Loucy (cell line): Measurements from ENCODE around the gene GZF1.

Experiments used
- EZH2phosphoT487 ChIP-seq: fragments of 200-600 bp; IDR thresholded peaks from 2 replicates; pipeline ENCODE4 v1.6.1; 2018; ENCODE audit warnings: antibody characterized with exemption, mild to moderate bottlenecking, moderate library complexity, borderline replicate concordance
- TF ChIP-seq, protein P1 (sequence below): fragments of 200-600 bp; sonication (generic); conservative IDR thresholded peaks from 2 replicates; pipeline ENCODE4 v1.5.1; 2014; ENCODE audit warnings: mild to moderate bottlenecking, antibody characterized with exemption, low read length

DNA sequence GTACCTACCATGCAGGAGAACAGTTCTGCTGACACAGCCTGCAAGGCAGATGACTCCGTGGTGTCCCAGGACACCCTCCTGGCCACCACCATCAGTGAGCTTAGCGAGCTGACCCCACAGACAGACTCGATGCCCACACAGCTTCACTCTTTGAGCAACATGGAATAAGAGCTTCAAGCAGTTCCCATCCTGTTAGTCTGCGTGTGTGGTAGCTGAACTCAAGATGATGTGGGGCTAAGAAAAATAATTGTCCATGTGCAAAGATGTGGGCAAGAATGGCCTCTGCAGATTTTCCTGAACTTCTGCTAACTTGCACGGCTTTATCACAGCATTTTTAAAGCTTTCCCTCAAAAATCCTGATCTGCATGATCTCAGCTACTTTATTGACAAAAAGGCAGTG, 8.3 kb downstream of the GZF1 start:
- TF ChIP-seq, protein P1, sequence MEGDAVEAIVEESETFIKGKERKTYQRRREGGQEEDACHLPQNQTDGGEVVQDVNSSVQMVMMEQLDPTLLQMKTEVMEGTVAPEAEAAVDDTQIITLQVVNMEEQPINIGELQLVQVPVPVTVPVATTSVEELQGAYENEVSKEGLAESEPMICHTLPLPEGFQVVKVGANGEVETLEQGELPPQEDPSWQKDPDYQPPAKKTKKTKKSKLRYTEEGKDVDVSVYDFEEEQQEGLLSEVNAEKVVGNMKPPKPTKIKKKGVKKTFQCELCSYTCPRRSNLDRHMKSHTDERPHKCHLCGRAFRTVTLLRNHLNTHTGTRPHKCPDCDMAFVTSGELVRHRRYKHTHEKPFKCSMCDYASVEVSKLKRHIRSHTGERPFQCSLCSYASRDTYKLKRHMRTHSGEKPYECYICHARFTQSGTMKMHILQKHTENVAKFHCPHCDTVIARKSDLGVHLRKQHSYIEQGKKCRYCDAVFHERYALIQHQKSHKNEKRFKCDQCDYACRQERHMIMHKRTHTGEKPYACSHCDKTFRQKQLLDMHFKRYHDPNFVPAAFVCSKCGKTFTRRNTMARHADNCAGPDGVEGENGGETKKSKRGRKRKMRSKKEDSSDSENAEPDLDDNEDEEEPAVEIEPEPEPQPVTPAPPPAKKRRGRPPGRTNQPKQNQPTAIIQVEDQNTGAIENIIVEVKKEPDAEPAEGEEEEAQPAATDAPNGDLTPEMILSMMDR: no peak
- no peak for TF ChIP-seq EZH2phosphoT487
